Esophagus squamous epithelium (tissue), 4 donors: ENCODE data around the gene ZMYND19.
"Not testable (repeated sequence)": the region's sequence is repeated elsewhere in the genome, so short reads cannot be mapped to it uniquely, and the experiment has no call there.

Experiments used
- CTCF ChIP-seq, 6 experiments: fragments of 450-650 bp in 4 of 6; fragments of 200-600 bp in 2 of 6; sonication (generic) in 2 of 6; IDR thresholded peaks; one replicate each; pipeline ENCODE4 v1.5.1; 2016 to 2019; ENCODE audit warnings: antibody characterized with exemption in 6 of 6, mild to moderate bottlenecking in 4 of 6, moderate library complexity in 4 of 6
- POLR2A ChIP-seq, 4 donors: fragments of 450-650 bp; IDR thresholded peaks; one replicate each; pipeline ENCODE4 v1.6.1; 2017; ENCODE audit warnings: antibody characterized with exemption in 4 of 4, mild to moderate bottlenecking in 4 of 4, moderate library complexity in 3 of 4

GRCh38 chr9:137627406-137627805 is 37.1 kb upstream of the ZMYND19 start:
- TF ChIP-seq POLR2A, CTCF (IDR thresholded peaks at IDR 0.05): not testable (repeated sequence)
